Uterus (tissue), 4 donors: ENCODE measurements around the gene HPCA. TPM values are rescaled to one million over a fixed set of nuclear protein-coding genes. Genes with fewer than 3 reads are reported as not detected.

Experiments
- DNase-seq, 2 donors: peaks; one replicate each; pipeline ENCODE4 v3.0.0-alpha.2; 2019 to 2020
- H3K27ac ChIP-seq, 2 donors: fragments of 200-600 bp; sonication (generic); 1 replicate in 1 of 2; 2 replicates in 1 of 2; pipeline ENCODE4 v1.5.1; 2016 to 2018
- H3K27me3 ChIP-seq, 2 donors: fragments of 200-600 bp; sonication (generic); one replicate each; pipeline ENCODE4 v1.5.1; 2018 to 2019; ENCODE audit warnings: control low read depth in 1 of 2
- H3K36me3 ChIP-seq, 2 donors: fragments of 200-600 bp; sonication (generic); one replicate each; pipeline ENCODE4 v1.5.1; 2019; ENCODE audit warnings: control low read depth in 1 of 2
- H3K4me1 ChIP-seq, 2 donors: fragments of 200-600 bp; sonication (generic); one replicate each; pipeline ENCODE4 v1.5.1; 2018 to 2019; ENCODE audit warnings: control low read depth in 1 of 2
- H3K4me3 ChIP-seq, 2 donors: fragments of 200-600 bp; sonication (generic); 1 replicate in 1 of 2; 2 replicates in 1 of 2; pipeline ENCODE4 v1.5.1; 2018 to 2019; ENCODE audit warnings: mild to moderate bottlenecking in 1 of 2
- H3K9me3 ChIP-seq, 2 donors: fragments of 200-600 bp; sonication (generic); one replicate each; pipeline ENCODE4 v1.5.1; 2019; ENCODE audit warnings: control low read depth in 1 of 2
- CTCF ChIP-seq, 4 experiments: fragments of 200-600 bp in 2 of 4; fragments of 450-650 bp in 2 of 4; sonication (generic) in 2 of 4; IDR thresholded peaks; one replicate each; pipeline ENCODE4 v1.5.1; 2016 to 2019; ENCODE audit warnings: antibody characterized with exemption in 4 of 4, mild to moderate bottlenecking in 2 of 4, moderate library complexity in 1 of 4
- POLR2A ChIP-seq, 2 donors: fragments of 450-650 bp; IDR thresholded peaks; one replicate each; pipeline ENCODE4 v1.6.1; 2016; ENCODE audit warnings: antibody characterized with exemption in 2 of 2, mild to moderate bottlenecking in 1 of 2, moderate library complexity in 1 of 2
- intact Hi-C: fragments of 100-400 bp; cut with DNase I; formaldehyde crosslinking; loops from one replicate; pipeline ENCODE4 v1.15.1; 2023; ENCODE audit warnings: low total_unique reads
- total RNA-seq, 4 donors: library from RNA; depleted of rRNA in 3 of 4; stranded (reverse); fragments of >200 nt in 3 of 4; gene quantifications; one replicate each; pipeline versions ENCODE4 v1.1.0 to v1.2.4, GENCODE V29; 2014 to 2023
- donor health status: DM: yes; HTN: yes; CAD: no.

The HPCA gene
- total RNA-seq, 4 donors from 2014 or later, result 0.76 to 0.79 TPM; not detected in 2

GRCh38 chr1:32900371-32900955 lies 14.2 kb downstream of the HPCA start:
- Histone ChIP-seq H3K27ac (peak overlapping the region; percentile 65 to 82), H3K4me1 (peaks cover 0 to 6% of the 10 kb centered on the region in 2 donors), H3K4me3 (peak overlapping the region; percentile 39 to 67), H3K36me3 (no peaks in the 10 kb centered on the region), H3K27me3 (no peaks in the 10 kb centered on the region), H3K9me3 (no peaks in the 10 kb centered on the region)
- DNase-seq, result no peak
- TF ChIP-seq POLR2A (IDR thresholded peaks at IDR 0.05) (no peak), CTCF (IDR thresholded peaks at IDR 0.05) (no peak)
- intact Hi-C loops, result no loop called here

GRCh38 chr1:32900956-32901822 lies 14.9 kb downstream of the HPCA start, which contains the start of gene TMEM54:
Gene TMEM54 (minus strand): TSS chr1:32901389. CDS start chr1:32901238, 151 bp downstream.
- Histone ChIP-seq H3K36me3 (no peaks in the 10 kb centered on the region), H3K27me3 (no peaks in the 10 kb centered on the region), H3K9me3 (no peaks in the 10 kb centered on the region), H3K27ac (peak within 1 kb of the TSS; percentile 65 to 82), H3K4me3 (peak within 1 kb of the TSS; percentile 39 to 67), H3K4me1 (peaks cover 0 to 6% of the 10 kb centered on the region in 2 donors)
- peak; percentile 58 to 70 for DNase-seq
- TF ChIP-seq POLR2A (IDR thresholded peaks at IDR 0.05), result peak in 1 of 2 donors; percentile 59
- peak in 1 of 4 experiments; percentile 19 for TF ChIP-seq CTCF (IDR thresholded peaks at IDR 0.05)
- intact Hi-C loops, result no loop called here

- no peaks in the 10 kb centered on the region for H3K36me3 ChIP-seq
- H3K27me3 ChIP-seq, result no peaks in the 10 kb centered on the region
- no peak for TF ChIP-seq CTCF (IDR thresholded peaks at IDR 0.05)
- no peak for TF ChIP-seq POLR2A (IDR thresholded peaks at IDR 0.05)
- DNase-seq, result no peak
- H3K4me1 ChIP-seq, result peaks cover 0 to 6% of the 10 kb centered on the region in 2 donors
- H3K4me3 ChIP-seq, result peak overlapping the region; percentile 39 to 67
- intact Hi-C loops, result no loop called here
- H3K27ac ChIP-seq, result peak overlapping the region; percentile 51 to 66
- H3K9me3 ChIP-seq, result no peaks in the 10 kb centered on the region
These were observed 15.7 kb downstream of the HPCA start for GRCh38 chr1:32901823-32902534.

GRCh38 chr1:32902535-32902920 lies 16.2 kb downstream of the HPCA start:
- H3K27ac ChIP-seq, result no peak overlapping the region
- H3K4me1 ChIP-seq, result peaks cover 0 to 6% of the 10 kb centered on the region in 2 donors
- TF ChIP-seq POLR2A (IDR thresholded peaks at IDR 0.05), result no peak
- TF ChIP-seq CTCF (IDR thresholded peaks at IDR 0.05), result no peak
- no peak overlapping the region for H3K4me3 ChIP-seq
- DNase-seq, result no peak
- H3K27me3 ChIP-seq, result no peaks in the 10 kb centered on the region
- intact Hi-C loops, result no loop called here
- no peaks in the 10 kb centered on the region for H3K9me3 ChIP-seq
- no peaks in the 10 kb centered on the region for H3K36me3 ChIP-seq
